Panc1 (cell line): Measurements from ENCODE around the gene HTN1.
"Not testable (repeated sequence)": the region's sequence is repeated elsewhere in the genome, so short reads cannot be mapped to it uniquely, and the experiment has no call there.

Experiments used
- CTCF ChIP-seq: fragments of 450-650 bp; IDR thresholded peaks from 2 replicates; pipeline ENCODE4 v1.5.1; 2017; ENCODE audit warnings: mild to moderate bottlenecking
- POLR2AphosphoS5 ChIP-seq: IDR thresholded peaks from 2 replicates; pipeline ENCODE4 v1.6.1; 2012; ENCODE audit warnings: mild to moderate bottlenecking, low read depth, low read length, moderate library complexity
- SIN3A ChIP-seq: IDR thresholded peaks from 2 replicates; pipeline ENCODE4 v1.6.1; 2012; ENCODE audit warnings: low read depth, mild to moderate bottlenecking, low read length, moderate library complexity, borderline replicate concordance; ENCODE audit not compliant: insufficient read depth
- TF ChIP-seq, protein P1 (sequence below), 2 experiments: IDR thresholded peaks; 2 replicates each; pipeline ENCODE4 v1.6.1; 2011 to 2012; ENCODE audit warnings: low read depth in 2 of 2, control low read depth in 1 of 2, low read length in 1 of 2, mild to moderate bottlenecking in 1 of 2, moderate library complexity in 1 of 2; ENCODE audit not compliant: insufficient read depth in 1 of 2

DNA sequence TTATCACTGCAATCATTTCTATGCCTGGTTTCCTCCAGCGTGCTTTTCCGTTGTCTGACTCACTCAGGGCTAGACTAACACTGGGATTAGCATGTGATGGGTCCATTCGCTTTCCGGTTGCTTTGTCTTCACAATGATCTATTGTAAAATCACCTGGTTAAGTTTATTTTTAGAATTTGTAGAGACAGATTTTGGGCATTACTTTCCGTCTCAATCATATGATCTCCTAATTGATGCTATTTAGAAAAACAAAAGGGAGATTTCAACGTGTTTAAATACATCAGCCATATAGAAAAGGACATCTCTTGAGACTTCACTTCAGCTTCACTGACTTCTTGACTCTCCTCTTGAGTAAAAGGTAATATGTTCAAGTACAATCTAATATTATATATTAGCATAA, at the start of gene HTN1:
- not testable (repeated sequence) for TF ChIP-seq CTCF, SIN3A, POLR2AphosphoS5
- TF ChIP-seq, protein P1, sequence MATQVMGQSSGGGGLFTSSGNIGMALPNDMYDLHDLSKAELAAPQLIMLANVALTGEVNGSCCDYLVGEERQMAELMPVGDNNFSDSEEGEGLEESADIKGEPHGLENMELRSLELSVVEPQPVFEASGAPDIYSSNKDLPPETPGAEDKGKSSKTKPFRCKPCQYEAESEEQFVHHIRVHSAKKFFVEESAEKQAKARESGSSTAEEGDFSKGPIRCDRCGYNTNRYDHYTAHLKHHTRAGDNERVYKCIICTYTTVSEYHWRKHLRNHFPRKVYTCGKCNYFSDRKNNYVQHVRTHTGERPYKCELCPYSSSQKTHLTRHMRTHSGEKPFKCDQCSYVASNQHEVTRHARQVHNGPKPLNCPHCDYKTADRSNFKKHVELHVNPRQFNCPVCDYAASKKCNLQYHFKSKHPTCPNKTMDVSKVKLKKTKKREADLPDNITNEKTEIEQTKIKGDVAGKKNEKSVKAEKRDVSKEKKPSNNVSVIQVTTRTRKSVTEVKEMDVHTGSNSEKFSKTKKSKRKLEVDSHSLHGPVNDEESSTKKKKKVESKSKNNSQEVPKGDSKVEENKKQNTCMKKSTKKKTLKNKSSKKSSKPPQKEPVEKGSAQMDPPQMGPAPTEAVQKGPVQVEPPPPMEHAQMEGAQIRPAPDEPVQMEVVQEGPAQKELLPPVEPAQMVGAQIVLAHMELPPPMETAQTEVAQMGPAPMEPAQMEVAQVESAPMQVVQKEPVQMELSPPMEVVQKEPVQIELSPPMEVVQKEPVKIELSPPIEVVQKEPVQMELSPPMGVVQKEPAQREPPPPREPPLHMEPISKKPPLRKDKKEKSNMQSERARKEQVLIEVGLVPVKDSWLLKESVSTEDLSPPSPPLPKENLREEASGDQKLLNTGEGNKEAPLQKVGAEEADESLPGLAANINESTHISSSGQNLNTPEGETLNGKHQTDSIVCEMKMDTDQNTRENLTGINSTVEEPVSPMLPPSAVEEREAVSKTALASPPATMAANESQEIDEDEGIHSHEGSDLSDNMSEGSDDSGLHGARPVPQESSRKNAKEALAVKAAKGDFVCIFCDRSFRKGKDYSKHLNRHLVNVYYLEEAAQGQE (IDR thresholded peaks at IDR 0.05; ENCODE audit: insufficient read depth in 1 of 2, low read depth in 2 of 2, low read length in 1 of 2): not testable (repeated sequence)
